HG02588 (cell line): ENCODE results near the gene PIR.

ENCODE experiments used
- ATAC-seq: cut with Tn5 transposase; IDR thresholded peaks from one replicate; pipeline ENCODE4 v1.9.1; 2021; ENCODE audit warnings: mild to moderate bottlenecking, moderate library complexity; ENCODE audit not compliant: unreplicated experiment

The PIR gene

GRCh38 chrX:15418707-15419181 is 74.4 kb downstream of the PIR start:
- no peak for ATAC-seq

- no peak for ATAC-seq
Measured at GRCh38 chrX:15418041-15418706, 75.0 kb downstream of the PIR start.

- no peak for ATAC-seq
Measured at GRCh38 chrX:15416133-15416993, 76.8 kb downstream of the PIR start.

GRCh38 chrX:15413101-15413500 is 80.0 kb downstream of the PIR start:
- ATAC-seq, result no peak

GRCh38 chrX:15410947-15411346 is 82.2 kb downstream of the PIR start:
- ATAC-seq, result no peak

- no peak for ATAC-seq
Measured at GRCh38 chrX:15410430-15410829, 82.7 kb downstream of the PIR start.

- ATAC-seq, result no peak
Measured at GRCh38 chrX:15405846-15406245, 87.3 kb downstream of the PIR start.

- ATAC-seq, result no peak
Measured at GRCh38 chrX:15404401-15405096, 88.6 kb downstream of the PIR start.

GRCh38 chrX:15401378-15401777 is 91.8 kb downstream of the PIR start:
- ATAC-seq, result no peak

GRCh38 chrX:15399962-15400391 is 93.2 kb downstream of the PIR start:
- ATAC-seq, result no peak

GRCh38 chrX:15398874-15399273 is 94.3 kb downstream of the PIR start:
- peak; percentile 64 for ATAC-seq

GRCh38 chrX:15395789-15396188 is 97.3 kb downstream of the PIR start:
- no peak for ATAC-seq

GRCh38 chrX:15391850-15392249 is 101.3 kb downstream of the PIR start:
- no peak for ATAC-seq

- ATAC-seq, result no peak
Measured at GRCh38 chrX:15384304-15384703, 108.8 kb downstream of the PIR start, which contains the start of gene VEGFD. TSS of gene VEGFD (minus strand) at chrX:15384413. CDS start at chrX:15383946, 467 bp downstream.

- ATAC-seq, result no peak
Measured at GRCh38 chrX:15382813-15383212, 110.3 kb downstream of the PIR start.

- no peak for ATAC-seq
Measured at GRCh38 chrX:15376956-15377355, 116.2 kb downstream of the PIR start.

- ATAC-seq, result no peak
Measured at GRCh38 chrX:15373976-15374375, 119.2 kb downstream of the PIR start.

- ATAC-seq, result no peak
Measured at GRCh38 chrX:15366506-15367352, 126.4 kb downstream of the PIR start.

GRCh38 chrX:15359701-15360100 is 133.4 kb downstream of the PIR start:
- no peak for ATAC-seq

GRCh38 chrX:15358533-15358932 is 134.6 kb downstream of the PIR start:
- no peak for ATAC-seq
